MCF 10A (cell line): ENCODE results near the gene PEX3. TPM values are rescaled to one million over a fixed set of nuclear protein-coding genes. Genes with fewer than 3 reads are reported as not detected.

ENCODE experiments used
- BruUV-seq: library from RNA; stranded (reverse); fragments of 400-500 nt; replicated peaks from 2 replicates; lab custom pipeline; 2021; lab: Mats Ljungman, UMichigan
- CTCF ChIA-PET: fragments of 300-600 bp; sonication (Branson Sonifier 250); formaldehyde crosslinking; extraction: SDS; loops from one replicate; lab custom pipeline; 2021; ENCODE audit warnings: antibody characterized with exemption, inconsistent platforms; lab: Yijun Ruan, JAX
- POLR2A ChIA-PET: fragments of 300-600, 350-650 bp; sonication (Branson Sonifier 250); formaldehyde crosslinking; extraction: SDS; loops from one replicate; lab custom pipeline; 2020; ENCODE audit warnings: antibody characterized with exemption, inconsistent platforms; lab: Yijun Ruan, JAX
- DNase-seq: peaks from one replicate; pipeline ENCODE4 v3.0.0-alpha.2; 2018; ENCODE audit not compliant: unreplicated experiment
- H3K27ac Mint-ChIP-seq: one replicate; pipeline ENCODE4 v1.8.0; 2022; ENCODE audit warnings: mild to moderate bottlenecking, low read depth, mixed read lengths; ENCODE audit not compliant: unreplicated experiment
- H3K27me3 Mint-ChIP-seq: one replicate; pipeline ENCODE4 v1.8.0; 2022; ENCODE audit warnings: mixed read lengths; ENCODE audit not compliant: insufficient read depth, unreplicated experiment
- H3K36me3 Mint-ChIP-seq: one replicate; pipeline ENCODE4 v1.8.0; 2022; ENCODE audit warnings: mild to moderate bottlenecking, moderate library complexity, mixed read lengths; ENCODE audit not compliant: insufficient read depth, unreplicated experiment
- H3K4me1 Mint-ChIP-seq: one replicate; pipeline ENCODE4 v1.8.0; 2022; ENCODE audit warnings: mixed read lengths; ENCODE audit not compliant: insufficient read depth, unreplicated experiment
- H3K4me3 Mint-ChIP-seq: one replicate; pipeline ENCODE4 v1.8.0; 2022; ENCODE audit warnings: mild to moderate bottlenecking, moderate library complexity, mixed read lengths; ENCODE audit not compliant: unreplicated experiment
- H3K9me3 Mint-ChIP-seq: one replicate; pipeline ENCODE4 v1.8.0; 2022; ENCODE audit warnings: mixed read lengths; ENCODE audit not compliant: unreplicated experiment
- CTCF ChIP-seq: fragments of 200-600 bp; IDR thresholded peaks from one replicate; pipeline ENCODE4 v1.8.0; 2022; ENCODE audit warnings: antibody characterized with exemption, mild to moderate bottlenecking; ENCODE audit not compliant: unreplicated experiment
- intact Hi-C: fragments of 100-400 bp; cut with micrococcal nuclease; formaldehyde crosslinking; loops from 2 replicates; pipeline ENCODE4 v1.14.1; 2022
- total RNA-seq: library from RNA; stranded (reverse); gene quantifications from 2 replicates; pipeline ENCODE4 v1.2.3, GENCODE V29; 2022

The PEX3 gene
- total RNA-seq, 1 experiment from 2014 or later, result 24.3 TPM

GRCh38 chr6:143536866-143537691 lies 86.5 kb downstream of the PEX3 start:
- peak; percentile 46 for TF ChIP-seq CTCF
- POLR2A ChIA-PET, result interaction anchor here (0.7 to 1.5 kb wide), 4 partner anchors 8 to 404 kb away, joined by 3 to 4 read pairs (median 3); no protein-coding TSS in a partner anchor
- peak; percentile 67 for DNase-seq
- Mint-ChIP-seq H3K27ac (no peak overlapping the region), H3K27me3 (no peaks in the 10 kb centered on the region), H3K36me3 (no peaks in the 10 kb centered on the region), H3K9me3 (no peaks in the 10 kb centered on the region), H3K4me3 (peak overlapping the region; percentile 66), H3K4me1 (no peaks in the 10 kb centered on the region)
- no TSS peak for BruUV-seq
- CTCF ChIA-PET, result interaction anchor here (0.8 kb wide), 1 partner anchor 319 kb away, joined by 4 read pairs; no protein-coding TSS in a partner anchor
- intact Hi-C loops, result no loop called here

GRCh38 chr6:143538374-143538773 lies 87.8 kb downstream of the PEX3 start:
- CTCF ChIA-PET, result interaction anchor here (0.7 to 0.8 kb wide), 2 partner anchors 47 to 685 kb away, joined by 3 read pairs; no protein-coding TSS in a partner anchor
- no peak for TF ChIP-seq CTCF
- intact Hi-C loops, result no loop called here
- Mint-ChIP-seq H3K4me1 (peaks cover 8% of the 10 kb centered on the region), H3K27ac (no peak overlapping the region), H3K4me3 (peak overlapping the region; percentile 66), H3K27me3 (no peaks in the 10 kb centered on the region), H3K9me3 (no peaks in the 10 kb centered on the region), H3K36me3 (no peaks in the 10 kb centered on the region)
- BruUV-seq, result no TSS peak
- no peak for DNase-seq
- POLR2A ChIA-PET, result interaction anchor here (0.8 kb wide), 1 partner anchor 475 kb away, joined by 3 read pairs; no protein-coding TSS in a partner anchor

GRCh38 chr6:143539106-143539505 lies 88.5 kb downstream of the PEX3 start:
- TF ChIP-seq CTCF, result no peak
- H3K27ac Mint-ChIP-seq, result no peak overlapping the region
- ChIA-PET CTCF (interaction anchor here (0.6 kb wide), 1 partner anchor 654 kb away, joined by 3 read pairs; no protein-coding TSS in a partner anchor), POLR2A (interaction anchor here (0.8 kb wide), 1 partner anchor 474 kb away, joined by 3 read pairs; no protein-coding TSS in a partner anchor)
- peaks cover 9% of the 10 kb centered on the region for H3K4me1 Mint-ChIP-seq
- intact Hi-C loops, result no loop called here
- no peaks in the 10 kb centered on the region for H3K9me3 Mint-ChIP-seq
- DNase-seq, result no peak
- no peaks in the 10 kb centered on the region for H3K36me3 Mint-ChIP-seq
- H3K4me3 Mint-ChIP-seq, result no peak overlapping the region
- no TSS peak for BruUV-seq
- H3K27me3 Mint-ChIP-seq, result no peaks in the 10 kb centered on the region

GRCh38 chr6:143539734-143540133 lies 89.1 kb downstream of the PEX3 start:
- no peak for DNase-seq
- CTCF ChIA-PET, result interaction anchor here (0.8 kb wide), 1 partner anchor 474 kb away, joined by 5 read pairs; no protein-coding TSS in a partner anchor
- Mint-ChIP-seq H3K36me3 (no peaks in the 10 kb centered on the region), H3K27ac (no peak overlapping the region), H3K4me1 (peaks cover 9% of the 10 kb centered on the region), H3K9me3 (no peaks in the 10 kb centered on the region), H3K4me3 (no peak overlapping the region), H3K27me3 (no peaks in the 10 kb centered on the region)
- intact Hi-C loops, result no loop called here
- POLR2A ChIA-PET, result no interaction called here
- no TSS peak for BruUV-seq
- no peak for TF ChIP-seq CTCF
